ENCODE measurements around the gene PCDHA4. TPM values are rescaled to one million over a fixed set of nuclear protein-coding genes. Genes with fewer than 3 reads are reported as not detected.

PCDHA4 gene
- total RNA-seq, 1 donor from 2014 or later: 7.1 TPM

DNA sequence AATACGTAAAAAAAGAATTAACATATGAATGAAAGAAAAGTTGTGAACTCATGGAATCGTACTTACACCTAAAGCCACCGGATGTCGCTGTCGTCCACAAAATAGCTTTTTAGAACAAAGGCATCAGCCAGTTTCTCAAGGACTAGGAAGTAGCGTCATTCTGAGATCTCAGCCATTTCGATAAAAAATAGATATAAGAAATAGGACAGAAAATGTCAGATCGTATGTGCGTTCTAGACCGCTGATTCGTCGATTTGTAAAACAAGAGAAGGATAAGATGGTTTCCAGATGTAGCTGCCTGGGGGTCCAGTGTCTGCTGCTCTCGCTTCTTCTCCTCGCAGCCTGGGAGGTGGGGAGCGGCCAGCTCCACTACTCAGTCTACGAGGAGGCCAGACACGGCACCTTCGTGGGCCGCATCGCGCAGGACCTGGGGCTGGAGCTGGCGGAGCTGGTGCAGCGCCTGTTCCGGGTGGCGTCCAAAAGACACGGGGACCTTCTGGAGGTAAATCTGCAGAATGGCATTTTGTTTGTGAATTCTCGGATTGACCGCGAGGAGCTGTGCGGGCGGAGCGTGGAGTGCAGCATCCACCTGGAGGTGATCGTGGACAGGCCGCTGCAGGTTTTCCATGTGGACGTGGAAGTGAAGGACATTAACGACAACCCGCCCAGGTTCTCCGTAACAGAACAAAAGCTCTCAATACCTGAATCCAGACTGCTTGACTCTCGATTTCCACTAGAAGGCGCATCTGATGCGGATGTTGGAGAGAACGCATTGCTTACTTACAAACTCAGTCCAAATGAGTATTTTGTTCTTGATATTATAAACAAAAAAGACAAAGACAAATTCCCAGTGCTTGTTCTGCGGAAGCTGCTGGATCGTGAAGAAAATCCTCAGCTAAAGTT is 49.2 kb downstream of the PCDHA4 start, which contains the start of gene PCDHA10:
PCDHA10 (plus strand) TSS at position 126 of the 903 bp plus-strand sequence; CDS start at position 278, 152 bp downstream.
- Mint-ChIP-seq H3K4me1 (ENCODE audit: low read depth) (peaks cover 8% of the 10 kb centered on the region), H3K4me3 (ENCODE audit: unreplicated experiment) (peak within 1 kb of the TSS; percentile 73), H3K27me3 (ENCODE audit: low read depth) (no peaks in the 10 kb centered on the region), H3K9me3 (ENCODE audit: low read depth) (peaks cover 8% of the 10 kb centered on the region), H3K36me3 (ENCODE audit: low read depth) (peaks cover 18% of the 10 kb centered on the region), H3K27ac (ENCODE audit: unreplicated experiment) (peak within 1 kb of the TSS; percentile 92)
- DNase-seq (ENCODE audit: low spot score): no peak
- TF ChIP-seq, protein P1, sequence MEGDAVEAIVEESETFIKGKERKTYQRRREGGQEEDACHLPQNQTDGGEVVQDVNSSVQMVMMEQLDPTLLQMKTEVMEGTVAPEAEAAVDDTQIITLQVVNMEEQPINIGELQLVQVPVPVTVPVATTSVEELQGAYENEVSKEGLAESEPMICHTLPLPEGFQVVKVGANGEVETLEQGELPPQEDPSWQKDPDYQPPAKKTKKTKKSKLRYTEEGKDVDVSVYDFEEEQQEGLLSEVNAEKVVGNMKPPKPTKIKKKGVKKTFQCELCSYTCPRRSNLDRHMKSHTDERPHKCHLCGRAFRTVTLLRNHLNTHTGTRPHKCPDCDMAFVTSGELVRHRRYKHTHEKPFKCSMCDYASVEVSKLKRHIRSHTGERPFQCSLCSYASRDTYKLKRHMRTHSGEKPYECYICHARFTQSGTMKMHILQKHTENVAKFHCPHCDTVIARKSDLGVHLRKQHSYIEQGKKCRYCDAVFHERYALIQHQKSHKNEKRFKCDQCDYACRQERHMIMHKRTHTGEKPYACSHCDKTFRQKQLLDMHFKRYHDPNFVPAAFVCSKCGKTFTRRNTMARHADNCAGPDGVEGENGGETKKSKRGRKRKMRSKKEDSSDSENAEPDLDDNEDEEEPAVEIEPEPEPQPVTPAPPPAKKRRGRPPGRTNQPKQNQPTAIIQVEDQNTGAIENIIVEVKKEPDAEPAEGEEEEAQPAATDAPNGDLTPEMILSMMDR (IDR thresholded peaks at IDR 0.05): peak; percentile 75

DNA sequence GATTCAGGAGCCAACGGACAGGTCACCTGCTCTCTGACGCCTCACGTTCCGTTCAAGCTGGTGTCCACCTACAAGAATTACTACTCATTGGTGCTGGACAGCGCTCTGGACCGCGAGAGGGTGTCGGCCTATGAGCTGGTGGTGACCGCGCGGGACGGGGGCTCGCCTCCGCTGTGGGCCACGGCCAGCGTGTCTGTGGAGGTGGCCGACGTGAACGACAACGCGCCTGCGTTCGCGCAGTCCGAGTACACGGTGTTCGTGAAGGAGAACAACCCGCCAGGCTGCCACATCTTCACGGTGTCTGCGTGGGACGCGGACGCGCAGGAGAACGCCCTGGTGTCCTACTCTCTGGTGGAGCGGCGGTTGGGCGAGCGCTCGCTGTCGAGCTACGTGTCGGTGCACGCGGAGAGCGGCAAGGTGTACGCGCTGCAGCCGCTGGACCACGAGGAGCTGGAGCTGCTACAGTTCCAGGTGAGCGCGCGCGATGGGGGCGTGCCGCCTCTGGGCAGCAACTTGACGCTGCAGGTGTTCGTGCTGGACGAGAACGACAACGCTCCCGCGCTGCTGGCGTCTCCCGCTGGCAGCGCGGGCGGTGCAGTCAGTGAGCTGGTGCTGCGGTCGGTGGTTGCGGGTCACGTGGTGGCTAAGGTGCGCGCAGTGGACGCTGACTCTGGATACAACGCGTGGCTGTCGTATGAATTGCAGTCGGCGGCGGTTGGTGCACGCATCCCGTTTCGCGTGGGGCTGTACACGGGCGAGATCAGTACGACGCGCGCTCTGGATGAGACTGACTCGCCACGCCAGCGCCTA is 50.5 kb downstream of the PCDHA4 start:
- TF ChIP-seq, protein P1 (IDR thresholded peaks at IDR 0.05): no peak
- Mint-ChIP-seq H3K4me1 (ENCODE audit: low read depth) (peaks cover 8% of the 10 kb centered on the region), H3K27me3 (ENCODE audit: low read depth) (no peaks in the 10 kb centered on the region), H3K27ac (ENCODE audit: unreplicated experiment) (no peak overlapping the region), H3K4me3 (ENCODE audit: unreplicated experiment) (no peak overlapping the region), H3K36me3 (ENCODE audit: low read depth) (peaks cover 26% of the 10 kb centered on the region), H3K9me3 (ENCODE audit: low read depth) (peaks cover 15% of the 10 kb centered on the region)
- DNase-seq (ENCODE audit: low spot score): peak; percentile 92

DNA sequence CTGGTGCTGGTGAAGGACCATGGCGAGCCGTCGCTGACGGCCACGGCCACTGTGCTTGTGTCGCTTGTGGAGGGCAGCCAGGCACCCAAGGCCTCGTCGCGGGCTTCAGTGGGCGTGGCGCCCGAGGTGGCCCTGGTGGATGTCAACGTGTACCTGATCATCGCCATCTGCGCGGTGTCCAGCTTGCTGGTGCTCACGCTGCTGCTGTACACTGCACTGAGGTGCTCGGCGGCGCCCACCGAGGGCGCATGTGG is 51.0 kb downstream of the PCDHA4 start:
- Mint-ChIP-seq H3K27ac (ENCODE audit: unreplicated experiment) (no peak overlapping the region), H3K27me3 (ENCODE audit: low read depth) (no peaks in the 10 kb centered on the region), H3K36me3 (ENCODE audit: low read depth) (peaks cover 26% of the 10 kb centered on the region), H3K4me3 (ENCODE audit: unreplicated experiment) (no peak overlapping the region), H3K9me3 (ENCODE audit: low read depth) (peaks cover 15% of the 10 kb centered on the region), H3K4me1 (ENCODE audit: low read depth) (peaks cover 8% of the 10 kb centered on the region)
- no peak for DNase-seq (ENCODE audit: low spot score)
- TF ChIP-seq, protein P1 (IDR thresholded peaks at IDR 0.05): no peak

DNA sequence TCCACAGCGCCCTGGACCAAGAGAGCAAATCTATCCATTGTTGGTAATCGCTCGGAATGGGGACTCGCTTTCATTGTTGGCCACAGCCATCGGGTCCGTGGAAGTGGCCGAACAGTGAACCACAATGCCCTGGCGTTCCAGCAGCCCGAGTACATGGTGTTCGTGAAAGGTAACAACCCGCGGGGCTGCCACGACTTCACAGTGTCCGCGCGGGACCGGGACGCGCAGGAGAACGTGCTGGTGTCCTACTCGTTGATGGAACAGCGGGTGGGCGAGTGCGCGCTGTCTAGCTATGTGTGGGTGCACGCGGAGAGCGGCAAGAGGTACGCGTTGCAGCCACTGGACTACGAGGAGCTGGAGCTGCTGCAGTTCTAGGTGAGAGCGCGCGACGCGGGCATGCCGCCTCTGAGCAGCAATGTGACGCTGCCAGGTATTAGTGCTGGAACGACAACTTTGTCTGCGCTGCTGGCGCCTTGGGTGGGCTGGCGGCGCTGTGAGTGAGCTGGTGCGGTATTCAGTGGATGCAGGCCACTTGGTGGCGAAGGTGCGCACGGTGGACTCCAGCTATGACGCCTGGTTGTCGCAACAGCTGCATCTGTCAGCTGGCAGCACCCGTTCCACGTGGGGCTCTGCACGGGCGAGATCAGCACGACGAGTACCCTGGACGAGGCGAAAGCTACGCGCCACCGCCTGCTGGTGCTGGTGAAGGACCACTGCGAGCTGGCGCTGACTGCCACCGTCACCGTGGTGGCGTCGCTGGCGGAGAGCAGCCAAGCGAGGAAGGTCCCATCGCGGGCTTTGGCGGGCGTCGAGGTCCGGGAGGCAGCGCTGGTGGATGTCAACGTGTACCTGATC is 55.8 kb downstream of the PCDHA4 start:
- TF ChIP-seq, protein P1 (IDR thresholded peaks at IDR 0.05): no peak
- Mint-ChIP-seq H3K27me3 (ENCODE audit: low read depth) (no peaks in the 10 kb centered on the region), H3K36me3 (ENCODE audit: low read depth) (peaks cover 17% of the 10 kb centered on the region), H3K4me1 (ENCODE audit: low read depth) (no peaks in the 10 kb centered on the region), H3K9me3 (ENCODE audit: low read depth) (peaks cover 8% of the 10 kb centered on the region), H3K4me3 (ENCODE audit: unreplicated experiment) (no peak overlapping the region), H3K27ac (ENCODE audit: unreplicated experiment) (no peak overlapping the region)
- DNase-seq (ENCODE audit: low spot score): no peak

Other genes starting within 250 kb of the PCDHA4 start
- 46.5 to 50.4 TPM (median 50.3 TPM) in 3 replicates for gene SRA1, start 249.6 kb upstream of the PCDHA4 start, total RNA-seq
- 39.0 to 47.0 TPM (median 42.3 TPM) in 3 replicates for gene APBB3, start 242.5 kb upstream of the PCDHA4 start, total RNA-seq
- gene SLC35A4, start 242.2 kb upstream of the PCDHA4 start, total RNA-seq: 74.3 to 99.4 TPM (median 79.2 TPM) in 3 replicates
- gene CD14, start 173.9 kb upstream of the PCDHA4 start, total RNA-seq: not detected in 3 replicates
- gene TMCO6, start 167.6 kb upstream of the PCDHA4 start, total RNA-seq: 4.9 to 7.4 TPM (median 6.6 TPM) in 3 replicates
- 41.2 to 50.5 TPM (median 43.4 TPM) in 3 replicates for gene NDUFA2, start 159.4 kb upstream of the PCDHA4 start, total RNA-seq
- gene IK, start 159.2 kb upstream of the PCDHA4 start, total RNA-seq: 56.6 to 81.4 TPM (median 59.7 TPM) in 3 replicates
- gene WDR55, start 142.2 kb upstream of the PCDHA4 start, total RNA-seq: 24.5 to 31.4 TPM (median 24.6 TPM) in 3 replicates
- gene DND1, start 133.5 kb upstream of the PCDHA4 start, total RNA-seq: 1.3 to 1.5 TPM (median 1.3 TPM) in 3 replicates
- gene HARS1, start 115.7 kb upstream of the PCDHA4 start, total RNA-seq: 62.9 to 83.4 TPM (median 67.5 TPM) in 3 replicates
- 22.8 to 27.4 TPM (median 22.8 TPM) in 3 replicates for gene HARS2, start 115.6 kb upstream of the PCDHA4 start, total RNA-seq
- gene ZMAT2, start 106.6 kb upstream of the PCDHA4 start, total RNA-seq: 37.0 to 50.3 TPM (median 39.2 TPM) in 3 replicates
- not detected in 3 replicates for gene PCDHA1, start 20.9 kb upstream of the PCDHA4 start, total RNA-seq
- gene PCDHA2, start 12.2 kb upstream of the PCDHA4 start, total RNA-seq: 0.75 to 1.2 TPM (median 0.77 TPM) in 3 replicates
- 0.19 to 0.28 TPM (median 0.20 TPM) in 3 replicates for gene PCDHA3, start 6.0 kb upstream of the PCDHA4 start, total RNA-seq
- 0.32 to 0.99 TPM (median 0.62 TPM) in 3 replicates for gene PCDHA5, start 14.5 kb downstream of the PCDHA4 start, total RNA-seq
- 20.5 to 23.5 TPM (median 20.6 TPM) in 3 replicates for gene PCDHA6, start 20.9 kb downstream of the PCDHA4 start, total RNA-seq
- gene PCDHA7, start 27.2 kb downstream of the PCDHA4 start, total RNA-seq: 1.4 to 1.9 TPM (median 1.5 TPM) in 3 replicates
- gene PCDHA8, start 34.1 kb downstream of the PCDHA4 start, total RNA-seq: 0.97 to 2.4 TPM (median 1.1 TPM) in 3 replicates
- 1.2 to 2.0 TPM (median 1.3 TPM) in 3 replicates for gene PCDHA9, start 41.3 kb downstream of the PCDHA4 start, total RNA-seq
- 6.7 to 21.2 TPM (median 20.5 TPM) in 3 replicates for gene PCDHA10, start 48.8 kb downstream of the PCDHA4 start, total RNA-seq
- 6.0 to 10.7 TPM (median 6.1 TPM) in 3 replicates for gene PCDHA11, start 61.9 kb downstream of the PCDHA4 start, total RNA-seq
- 15.9 to 23.6 TPM (median 23.0 TPM) in 3 replicates for gene PCDHA12, start 68.2 kb downstream of the PCDHA4 start, total RNA-seq
- 1.1 to 2.0 TPM (median 1.3 TPM) in 3 replicates for gene PCDHA13, start 75.1 kb downstream of the PCDHA4 start, total RNA-seq
- 5.8 to 7.2 TPM (median 7.1 TPM) in 3 replicates for gene PCDHAC1, start 119.2 kb downstream of the PCDHA4 start, total RNA-seq
- gene PCDHAC2, start 159.4 kb downstream of the PCDHA4 start, total RNA-seq: 4.9 to 7.1 TPM (median 6.7 TPM) in 3 replicates
- gene PCDHB1, start 244.3 kb downstream of the PCDHA4 start, total RNA-seq: 0.05 TPM in 1 of 3 replicates, not detected in the others